GM19193 (cell line): Measurements from ENCODE around the gene BTN3A1.

Experiments used
- POLR2A ChIP-seq: IDR thresholded peaks from 4 replicates; pipeline ENCODE4 v1.6.1; 2011; ENCODE audit not compliant: insufficient read depth, insufficient read length; ENCODE audit errors: extremely low read depth

The BTN3A1 gene

GRCh38 chr6:26401987-26402658 is at the start of gene BTN3A1:
TSS of gene BTN3A1 (plus strand) at chr6:26402275. CDS start at chr6:26405564, 3,289 bp downstream.
- TF ChIP-seq POLR2A, result peak; percentile 36

- TF ChIP-seq POLR2A, result no peak
These were observed 49.8 kb upstream of the BTN3A1 start for GRCh38 chr6:26352315-26352714.

- TF ChIP-seq POLR2A, result no peak
These were observed 47.9 kb upstream of the BTN3A1 start for GRCh38 chr6:26354162-26354561.

GRCh38 chr6:26355366-26355765 is 46.7 kb upstream of the BTN3A1 start:
- TF ChIP-seq POLR2A, result no peak

GRCh38 chr6:26358511-26358981 is 43.5 kb upstream of the BTN3A1 start:
- TF ChIP-seq POLR2A, result no peak

- TF ChIP-seq POLR2A, result no peak
These were observed 42.3 kb upstream of the BTN3A1 start for GRCh38 chr6:26359765-26360164.

GRCh38 chr6:26360451-26361416 is 41.3 kb upstream of the BTN3A1 start:
- TF ChIP-seq POLR2A, result no peak

GRCh38 chr6:26361544-26361943 is 40.5 kb upstream of the BTN3A1 start:
- TF ChIP-seq POLR2A, result no peak

GRCh38 chr6:26362093-26362835 is 39.8 kb upstream of the BTN3A1 start:
- no peak for TF ChIP-seq POLR2A

GRCh38 chr6:26362836-26363220 is 39.2 kb upstream of the BTN3A1 start:
- TF ChIP-seq POLR2A, result no peak

- no peak for TF ChIP-seq POLR2A
These were observed 38.0 kb upstream of the BTN3A1 start for GRCh38 chr6:26363882-26364701.

- no peak for TF ChIP-seq POLR2A
These were observed 36.5 kb upstream of the BTN3A1 start for GRCh38 chr6:26365633-26365995.

GRCh38 chr6:26366504-26366903 is 35.6 kb upstream of the BTN3A1 start:
- TF ChIP-seq POLR2A, result no peak

- no peak for TF ChIP-seq POLR2A
These were observed 35.0 kb upstream of the BTN3A1 start for GRCh38 chr6:26367114-26367513.
